NCI-H345 treated with DMSO at 0.1 percent for 48 hours (cell line): Measurements from ENCODE around the gene LAMA5.

Experiments
- DNase-seq: peaks from one replicate; lab custom pipeline; 2025; ENCODE audit not compliant: unreplicated experiment; lab: John Stamatoyannopoulos, UW

Gene LAMA5

DNA sequence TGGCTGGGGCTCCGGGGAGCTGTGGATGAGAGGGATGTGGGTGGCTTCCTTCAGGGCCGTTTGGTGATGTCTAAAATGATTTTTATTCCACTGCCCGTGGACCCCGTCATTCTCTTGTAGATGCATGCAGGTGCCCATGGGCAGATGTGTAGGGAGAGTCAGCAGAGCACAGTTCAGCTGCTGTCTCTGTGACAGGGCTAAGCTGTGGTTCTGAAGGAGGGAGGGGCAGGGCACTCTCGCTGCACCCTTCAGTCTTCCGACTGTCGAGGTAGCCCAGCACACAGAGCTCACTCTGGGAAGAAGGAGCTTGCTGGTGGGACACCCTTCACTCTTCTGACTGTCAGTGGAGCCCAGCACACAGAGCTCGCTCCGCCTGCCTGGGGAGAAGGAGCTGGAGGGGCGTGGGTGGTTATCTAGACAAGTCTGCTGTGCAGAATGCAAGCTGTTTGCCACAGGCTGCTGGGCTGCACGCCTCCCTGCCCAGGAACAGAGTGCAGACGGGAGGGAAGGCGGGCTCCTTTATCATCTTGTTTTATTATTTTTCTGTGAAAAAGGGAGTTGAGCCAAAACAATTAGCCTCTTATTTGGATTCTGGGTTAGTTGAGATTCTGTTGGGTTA lies 92.7 kb downstream of the LAMA5 start:
- no peak for DNase-seq

DNA sequence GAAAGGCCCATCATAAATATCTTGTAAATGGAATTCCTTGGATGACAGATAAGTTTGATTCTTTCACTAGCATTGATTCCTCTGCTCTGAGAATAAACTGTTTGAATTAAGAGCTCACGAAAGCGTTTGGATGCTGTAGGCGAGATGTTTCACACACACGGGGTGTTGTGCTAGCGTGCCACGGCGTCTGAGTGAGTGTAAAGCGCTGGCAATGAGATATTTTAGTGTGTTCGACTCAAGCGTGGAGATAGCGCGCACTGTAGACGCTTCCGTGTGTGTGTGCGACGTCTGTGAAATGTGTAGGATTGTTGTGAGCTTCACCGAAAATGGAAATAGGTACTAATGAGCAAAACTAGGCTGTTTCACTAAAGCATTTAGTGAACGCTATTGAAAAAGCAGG lies 93.7 kb downstream of the LAMA5 start:
- no peak for DNase-seq

DNA sequence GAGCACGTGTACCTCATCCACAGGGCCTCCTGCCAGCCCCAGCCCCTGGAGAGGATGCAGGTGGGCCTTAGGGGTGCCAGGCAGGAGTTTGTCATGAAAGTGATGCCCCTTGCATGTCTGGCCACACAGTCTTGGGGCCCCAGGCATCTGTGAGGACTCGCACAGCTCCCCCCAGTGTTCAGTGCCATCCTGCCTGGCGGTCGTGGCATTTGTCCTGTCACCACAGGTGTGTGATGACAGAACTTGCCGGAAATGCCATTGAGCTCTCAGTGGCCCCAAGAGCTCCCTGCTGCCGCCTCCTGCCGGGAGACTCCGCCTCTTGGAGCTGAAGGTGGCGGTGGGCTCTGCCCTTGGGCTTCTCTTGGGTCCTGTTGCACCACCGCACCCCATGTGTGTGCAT lies 94.9 kb downstream of the LAMA5 start:
- no peak for DNase-seq

DNA sequence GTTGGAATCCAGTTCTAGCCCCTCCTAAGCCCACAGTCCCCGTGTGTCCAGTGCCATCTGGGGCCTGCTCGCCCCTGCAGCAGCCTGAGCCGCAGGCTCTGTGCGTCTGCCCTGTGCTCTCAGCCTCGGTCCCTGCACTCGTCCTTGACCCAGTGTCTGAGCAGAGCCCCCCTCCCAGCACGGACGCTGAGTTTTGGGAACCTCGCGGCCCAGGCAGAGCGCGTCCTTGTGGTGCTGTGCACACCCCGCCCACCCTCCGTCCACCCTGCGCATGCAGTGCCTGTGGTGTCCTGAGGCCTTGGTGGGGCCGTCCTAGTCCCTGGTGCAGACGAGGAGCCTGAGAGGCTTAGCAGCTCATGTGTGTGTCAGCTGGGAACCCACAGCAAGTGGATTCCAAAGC lies 97.2 kb downstream of the LAMA5 start:
- no peak for DNase-seq

DNA sequence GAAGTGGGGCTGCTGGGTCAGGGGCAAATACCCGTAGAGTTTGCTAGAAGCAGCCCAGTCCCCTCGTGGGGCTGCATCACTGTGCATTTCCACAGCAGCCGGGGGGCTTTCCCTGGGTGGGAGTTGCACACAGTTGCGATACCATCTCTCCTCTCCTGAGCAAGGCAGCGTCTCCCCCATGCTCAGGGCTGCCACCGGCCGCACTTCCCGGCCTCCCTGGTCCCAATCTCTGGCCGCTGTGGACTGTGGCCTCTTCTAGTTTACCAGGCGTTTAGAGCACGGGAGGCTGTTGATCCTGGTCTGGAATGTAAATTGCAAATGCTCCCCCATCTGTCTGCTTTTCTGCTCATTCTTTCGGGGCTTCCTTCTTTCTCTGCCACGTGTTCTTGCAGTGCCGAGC lies 97.7 kb downstream of the LAMA5 start:
- DNase-seq = no peak

DNA sequence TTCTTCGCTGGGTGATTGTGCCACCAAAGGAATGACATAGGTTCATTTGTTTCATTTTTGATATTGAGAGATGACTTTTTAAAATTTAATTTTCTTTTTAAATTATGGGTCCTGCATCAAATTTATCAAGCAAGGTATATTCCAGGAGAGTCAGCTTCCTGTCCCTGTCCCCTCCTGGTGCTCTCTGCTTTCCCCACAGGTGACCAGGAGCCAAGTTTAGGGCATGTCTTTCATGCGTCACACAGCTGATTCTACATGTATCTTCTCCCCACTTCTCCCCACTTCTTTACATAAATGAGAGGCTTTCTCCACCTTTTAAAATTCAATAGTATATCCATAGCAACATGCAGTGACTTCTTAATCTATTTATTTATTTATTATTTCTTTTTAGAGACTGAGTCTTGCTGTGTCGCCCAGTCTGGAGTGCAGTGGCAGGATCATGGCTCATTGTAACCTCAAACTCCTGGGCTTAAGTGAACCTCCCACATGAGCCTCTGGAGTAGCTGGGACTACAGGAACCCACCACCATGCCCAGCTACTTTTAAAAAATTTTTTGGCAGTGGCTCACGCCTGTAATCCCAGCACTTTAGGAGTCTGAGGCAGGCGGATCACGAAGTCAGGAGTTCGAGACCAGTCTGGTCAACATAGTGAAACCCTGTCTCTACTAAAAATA lies 98.7 kb downstream of the LAMA5 start:
- DNase-seq = no peak

DNA sequence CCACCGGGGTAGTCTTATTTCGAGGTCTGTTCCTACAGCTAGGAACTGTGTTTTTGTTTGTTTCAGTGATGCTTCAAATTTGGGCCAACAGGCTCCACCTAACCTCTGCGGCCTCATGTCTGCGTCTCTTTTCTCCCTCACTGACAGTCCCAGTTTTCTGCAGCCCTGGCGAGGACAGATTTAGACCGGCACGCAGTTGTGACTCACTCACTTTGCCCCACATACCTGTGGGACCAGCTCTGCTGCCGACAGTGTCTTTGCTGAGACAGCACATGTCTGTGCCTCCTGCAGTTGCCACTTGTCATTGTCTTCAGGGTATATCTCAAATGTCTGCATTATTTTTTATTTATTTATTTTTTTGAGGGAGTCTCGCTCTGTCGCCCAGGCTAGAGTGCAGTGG lies 99.6 kb downstream of the LAMA5 start:
- DNase-seq = no peak

DNA sequence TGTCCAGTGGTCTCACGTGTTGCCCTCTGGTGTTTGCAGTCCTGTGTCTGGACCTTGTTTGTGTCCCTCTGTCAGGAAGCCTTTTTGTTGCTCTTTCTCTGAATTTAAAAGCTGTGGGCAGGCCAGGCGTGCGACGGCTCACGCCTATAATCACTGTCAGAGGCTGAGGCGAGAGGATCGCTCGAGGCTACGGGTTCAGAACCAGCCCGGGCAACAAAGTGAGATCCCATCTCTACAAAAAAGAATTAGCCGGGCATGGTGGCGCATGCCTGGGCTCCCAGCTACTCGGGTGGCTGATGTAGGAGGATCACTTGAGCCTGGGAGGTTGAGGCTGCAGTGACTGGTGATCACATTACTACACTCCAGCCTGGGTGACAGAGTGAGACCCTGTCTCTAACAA lies 100.3 kb downstream of the LAMA5 start:
- no peak for DNase-seq

DNA sequence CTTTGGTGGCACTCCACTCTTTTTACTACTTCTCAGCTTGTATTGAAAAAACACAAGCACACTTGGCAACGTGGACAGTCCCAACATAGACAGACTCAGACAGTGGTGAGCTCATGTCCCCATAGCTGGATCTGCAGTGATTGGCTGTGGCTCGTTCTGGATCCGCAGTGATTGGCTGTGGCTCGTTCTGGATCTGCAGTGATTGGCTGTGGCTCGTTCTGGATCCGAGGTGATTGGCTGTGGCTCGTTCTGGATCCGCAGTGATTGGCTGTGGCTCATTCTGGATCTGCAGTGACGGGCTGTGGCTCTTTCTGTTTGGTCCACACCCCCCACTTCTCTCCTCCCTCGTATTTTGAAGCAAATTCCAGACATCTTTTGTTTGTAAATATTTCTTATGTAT lies 100.8 kb downstream of the LAMA5 start:
- DNase-seq = no peak

DNA sequence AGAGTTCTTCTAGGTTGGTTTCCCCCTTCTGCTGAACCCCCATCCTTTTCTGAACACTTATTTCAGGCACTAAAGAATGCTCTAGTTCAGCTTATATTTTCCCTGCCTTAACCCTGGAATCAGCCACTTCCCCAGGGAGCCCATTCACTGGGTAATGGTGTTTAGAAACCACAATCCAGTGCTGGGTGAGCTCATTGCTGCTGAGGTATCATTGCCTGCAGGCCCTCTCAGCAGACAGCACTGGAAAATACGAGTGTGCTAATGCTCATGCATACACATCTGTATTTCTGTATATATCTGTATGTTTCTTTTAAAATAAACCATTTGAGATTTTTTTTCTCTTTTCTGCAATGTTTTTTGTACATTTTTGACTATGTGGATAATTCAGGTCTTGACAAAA lies 101.7 kb downstream of the LAMA5 start:
- no peak for DNase-seq

DNA sequence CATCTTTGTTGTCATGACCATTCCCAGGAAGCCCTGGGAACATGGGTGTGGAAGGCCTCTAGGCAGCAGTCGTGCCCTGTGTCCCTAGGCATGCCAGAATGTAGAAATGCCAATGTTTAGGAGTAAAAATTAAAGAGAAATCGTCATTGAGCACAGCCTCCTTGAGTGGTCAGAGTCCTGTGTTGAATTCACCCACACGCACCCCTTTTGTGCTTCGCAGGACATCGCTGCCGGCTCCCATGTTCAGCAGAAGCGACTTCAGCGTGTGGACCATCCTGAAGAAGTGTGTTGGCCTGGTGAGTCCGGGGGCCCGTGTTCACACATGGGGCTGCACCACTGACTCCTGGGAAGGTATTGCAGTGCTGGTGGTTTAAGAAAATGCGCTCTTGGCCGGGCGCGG lies 103.7 kb downstream of the LAMA5 start:
- DNase-seq = no peak

DNA sequence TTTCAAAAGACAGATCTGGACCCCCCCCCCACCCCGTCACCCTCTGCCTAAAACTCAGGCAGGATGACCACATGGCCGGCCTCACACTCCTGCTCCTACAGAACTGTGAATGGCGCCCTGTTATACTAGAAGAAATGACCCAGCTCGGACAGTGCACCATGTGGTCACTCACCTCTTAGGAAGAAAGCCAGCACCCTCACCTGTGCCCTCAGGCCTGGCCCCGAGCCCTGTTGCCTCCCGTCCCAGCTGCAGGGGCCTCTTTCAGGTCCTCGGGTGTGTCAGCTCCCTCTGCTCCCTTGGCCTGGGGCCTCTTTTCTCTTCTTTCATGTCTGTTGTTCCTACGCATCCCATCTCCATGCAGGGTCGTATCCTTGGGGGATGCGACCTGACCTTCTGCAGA lies 105.0 kb downstream of the LAMA5 start:
- no peak for DNase-seq

DNA sequence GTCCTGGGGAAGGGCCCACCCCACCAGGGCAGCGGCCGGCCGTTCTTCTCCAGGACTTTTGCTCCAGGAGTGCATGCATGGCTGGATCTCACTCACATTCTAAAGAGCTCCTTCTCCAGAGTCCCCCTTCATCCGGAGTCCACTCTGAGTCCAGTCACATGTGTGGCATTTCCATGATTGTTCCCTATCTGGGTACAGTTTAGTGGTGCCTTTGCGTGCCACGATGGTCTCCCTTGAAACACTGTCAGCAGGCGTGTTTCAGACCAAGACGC lies 107.9 kb downstream of the LAMA5 start:
- no peak for DNase-seq
